Mammary epithelial cell (primary cell): ENCODE data around the gene EDN3.

Source experiments
- EZH2 ChIP-seq: IDR thresholded peaks from 2 replicates; pipeline ENCODE4 v1.6.1; 2012; ENCODE audit warnings: low read length, inconsistent platforms, borderline replicate concordance
- TF ChIP-seq, protein P1 (sequence below), 2 donors: IDR thresholded peaks in 1 of 2; conservative IDR thresholded peaks in 1 of 2; 2 replicates each; pipeline ENCODE4 v1.5.1; 2011 to 2012; ENCODE audit warnings: inconsistent platforms in 2 of 2, low read length in 2 of 2, mild to moderate bottlenecking in 2 of 2, control low read depth in 1 of 2, low read depth in 1 of 2; ENCODE audit not compliant: insufficient read depth in 1 of 2; ENCODE audit errors: extremely low read depth in 1 of 2

DNA sequence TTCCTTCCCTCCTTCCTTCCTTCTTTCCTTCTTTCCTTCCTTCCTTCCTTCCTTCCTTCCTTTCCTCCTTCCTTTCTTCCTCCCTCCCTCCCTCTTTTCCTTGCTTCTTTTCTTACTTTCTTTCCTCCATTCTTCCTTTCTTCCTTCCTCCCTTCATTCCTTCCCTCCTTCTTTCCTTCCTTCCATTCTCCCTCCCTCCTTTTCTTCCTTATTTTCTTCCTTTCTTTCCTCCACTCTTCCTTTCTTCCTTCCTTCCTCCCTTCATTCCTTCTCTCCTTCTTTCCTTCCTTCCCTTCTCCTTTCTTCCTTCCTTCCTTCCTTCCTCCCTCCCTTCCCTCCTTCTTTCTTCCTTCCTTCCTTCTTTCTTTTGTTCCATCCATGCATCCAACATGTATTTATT is 35.1 kb upstream of the EDN3 start:
- TF ChIP-seq, protein P1, sequence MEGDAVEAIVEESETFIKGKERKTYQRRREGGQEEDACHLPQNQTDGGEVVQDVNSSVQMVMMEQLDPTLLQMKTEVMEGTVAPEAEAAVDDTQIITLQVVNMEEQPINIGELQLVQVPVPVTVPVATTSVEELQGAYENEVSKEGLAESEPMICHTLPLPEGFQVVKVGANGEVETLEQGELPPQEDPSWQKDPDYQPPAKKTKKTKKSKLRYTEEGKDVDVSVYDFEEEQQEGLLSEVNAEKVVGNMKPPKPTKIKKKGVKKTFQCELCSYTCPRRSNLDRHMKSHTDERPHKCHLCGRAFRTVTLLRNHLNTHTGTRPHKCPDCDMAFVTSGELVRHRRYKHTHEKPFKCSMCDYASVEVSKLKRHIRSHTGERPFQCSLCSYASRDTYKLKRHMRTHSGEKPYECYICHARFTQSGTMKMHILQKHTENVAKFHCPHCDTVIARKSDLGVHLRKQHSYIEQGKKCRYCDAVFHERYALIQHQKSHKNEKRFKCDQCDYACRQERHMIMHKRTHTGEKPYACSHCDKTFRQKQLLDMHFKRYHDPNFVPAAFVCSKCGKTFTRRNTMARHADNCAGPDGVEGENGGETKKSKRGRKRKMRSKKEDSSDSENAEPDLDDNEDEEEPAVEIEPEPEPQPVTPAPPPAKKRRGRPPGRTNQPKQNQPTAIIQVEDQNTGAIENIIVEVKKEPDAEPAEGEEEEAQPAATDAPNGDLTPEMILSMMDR (conservative IDR thresholded peaks at IDR 0.05 in 1 of 2, IDR thresholded peaks at IDR 0.05 in 1 of 2; ENCODE audit: extremely low read depth in 1 of 2, insufficient read depth in 1 of 2, low read depth in 1 of 2, low read length in 2 of 2) = no peak
- no peak for TF ChIP-seq EZH2
